RPMI8226 (cell line): ENCODE results near the gene DDIT4.
"Not testable (repeated sequence)": the region's sequence is repeated elsewhere in the genome, so short reads cannot be mapped to it uniquely, and the experiment has no call there.

Source experiments
- DNase-seq: peaks from one replicate; pipeline ENCODE4 v3.0.0-alpha.2; 2015

The DDIT4 gene

GRCh38 chr10:72273410-72274212 is at the start of gene DDIT4:
DDIT4 (plus strand) TSS chr10:72273924; CDS start chr10:72274217, 293 bp downstream.
- peak; percentile 98 for DNase-seq

- not testable (repeated sequence) for DNase-seq
Measured at GRCh38 chr10:72224191-72224590, 49.5 kb upstream of the DDIT4 start.

GRCh38 chr10:72226418-72227027 is 47.2 kb upstream of the DDIT4 start:
- no peak for DNase-seq

- no peak for DNase-seq
Measured at GRCh38 chr10:72227826-72228225, 45.9 kb upstream of the DDIT4 start.

- DNase-seq, result no peak
Measured at GRCh38 chr10:72228318-72228751, 45.4 kb upstream of the DDIT4 start.

GRCh38 chr10:72229261-72230251 is 44.2 kb upstream of the DDIT4 start:
- no peak for DNase-seq

GRCh38 chr10:72233621-72234020 is 40.1 kb upstream of the DDIT4 start:
- no peak for DNase-seq

GRCh38 chr10:72234560-72235095 is 39.1 kb upstream of the DDIT4 start:
- DNase-seq, result no peak

GRCh38 chr10:72235544-72236279 is 38.0 kb upstream of the DDIT4 start:
- no peak for DNase-seq

- no peak for DNase-seq
Measured at GRCh38 chr10:72238392-72239175, 35.1 kb upstream of the DDIT4 start.

GRCh38 chr10:72239409-72239808 is 34.3 kb upstream of the DDIT4 start:
- DNase-seq, result no peak

GRCh38 chr10:72240371-72240770 is 33.4 kb upstream of the DDIT4 start:
- no peak for DNase-seq

GRCh38 chr10:72241691-72242252 is 32.0 kb upstream of the DDIT4 start:
- no peak for DNase-seq

- DNase-seq, result no peak
Measured at GRCh38 chr10:72242675-72243074, 31.0 kb upstream of the DDIT4 start.

- no peak for DNase-seq
Measured at GRCh38 chr10:72243822-72244437, 29.8 kb upstream of the DDIT4 start.

- no peak for DNase-seq
Measured at GRCh38 chr10:72244573-72245038, 29.1 kb upstream of the DDIT4 start.

GRCh38 chr10:72245949-72246525 is 27.7 kb upstream of the DDIT4 start:
- DNase-seq, result no peak

- DNase-seq, result peak; percentile 87
Measured at GRCh38 chr10:72248468-72249151, 25.1 kb upstream of the DDIT4 start.

- peak; percentile 40 for DNase-seq
Measured at GRCh38 chr10:72249176-72249862, 24.4 kb upstream of the DDIT4 start.
